Common myeloid progenitor, CD34-positive (primary cell): ENCODE results near the gene RPS6KA1.
"Not testable (repeated sequence)": the region's sequence is repeated elsewhere in the genome, so short reads cannot be mapped to it uniquely, and the experiment has no call there.

ENCODE experiments used
- CTCF ChIA-PET: fragments of 350-600 bp; sonication (Branson Sonifier 250); formaldehyde crosslinking; loops from one replicate; lab custom pipeline; 2021; ENCODE audit warnings: antibody characterized with exemption; lab: Charles Lee
- POLR2A ChIA-PET: fragments of 350-600 bp; sonication (Branson Sonifier 250); formaldehyde crosslinking; loops from one replicate; lab custom pipeline; 2021; ENCODE audit warnings: antibody characterized with exemption; lab: Charles Lee
- DNase-seq, 3 donors: peaks; one replicate each; pipeline versions ENCODE4 v3.0.0 to v3.0.0-alpha.2; 2013
- H3K27ac ChIP-seq, 2 experiments: 1 replicate in 1 of 2; 2 replicates in 1 of 2; pipeline ENCODE4 v1.7.0; 2013; ENCODE audit warnings: inconsistent platforms in 2 of 2, low read length in 2 of 2, mild to moderate bottlenecking in 2 of 2, low read depth in 1 of 2, moderate library complexity in 1 of 2; ENCODE audit not compliant: severe bottlenecking in 2 of 2, insufficient read depth in 1 of 2, poor library complexity in 1 of 2
- H3K27me3 ChIP-seq, 5 experiments: replicated peaks in 2 of 5; 1 replicate in 3 of 5; 2 replicates in 2 of 5; pipeline versions ENCODE4 v1.6.1 to v1.7.0; 2013; ENCODE audit warnings: low read length in 4 of 5, mild to moderate bottlenecking in 2 of 5, moderate library complexity in 2 of 5, inconsistent platforms in 1 of 5; ENCODE audit not compliant: insufficient read depth in 5 of 5, control insufficient read depth in 4 of 5
- H3K36me3 ChIP-seq, 4 experiments: 1 replicate in 2 of 4; 2 replicates in 2 of 4; pipeline versions ENCODE4 v1.6.1 to v1.7.0; 2013; ENCODE audit warnings: low read length in 3 of 4, control low read depth in 1 of 4, mild to moderate bottlenecking in 1 of 4; ENCODE audit not compliant: control insufficient read depth in 4 of 4, insufficient read depth in 4 of 4
- H3K4me1 ChIP-seq, 4 experiments: 1 replicate in 3 of 4; 2 replicates in 1 of 4; pipeline versions ENCODE4 v1.6.1 to v1.7.1; 2013; ENCODE audit warnings: low read length in 3 of 4, mild to moderate bottlenecking in 3 of 4, control low read depth in 1 of 4, inconsistent platforms in 1 of 4, moderate library complexity in 1 of 4; ENCODE audit not compliant: control insufficient read depth in 4 of 4, insufficient read depth in 4 of 4; ENCODE audit errors: control extremely low read depth in 1 of 4
- H3K4me3 ChIP-seq, 7 experiments: 1 replicate in 4 of 7; 2 replicates in 3 of 7; pipeline versions ENCODE4 v1.5.1 to v1.7.0; 2013; ENCODE audit warnings: mild to moderate bottlenecking in 7 of 7, low read length in 6 of 7, moderate library complexity in 6 of 7, inconsistent platforms in 2 of 7, low read depth in 2 of 7, control low read depth in 1 of 7; ENCODE audit not compliant: insufficient read depth in 4 of 7, control insufficient read depth in 1 of 7; ENCODE audit errors: extremely low read depth in 1 of 7
- H3K9me3 ChIP-seq, 5 experiments: 1 replicate in 4 of 5; 2 replicates in 1 of 5; pipeline versions ENCODE4 v1.6.1 to v1.7.1; 2013; ENCODE audit warnings: low read length in 4 of 5, mild to moderate bottlenecking in 2 of 5, inconsistent platforms in 1 of 5, low read depth in 1 of 5, moderate library complexity in 1 of 5; ENCODE audit not compliant: control insufficient read depth in 4 of 5, insufficient read depth in 2 of 5; ENCODE audit errors: control extremely low read depth in 1 of 5
- whole genome bisulfite sequencing: methylation state at CpG from one replicate; pipeline ENCODE4 v1.1.5; 2013; ENCODE audit not compliant: insufficient coverage; 5-methylcytosine and 5-hydroxymethylcytosine counted together

The RPS6KA1 gene

GRCh38 chr1:26594593-26594992, 65.0 kb downstream of the RPS6KA1 start:
- POLR2A ChIA-PET, H3K27ac ChIP-seq, H3K36me3 ChIP-seq, H3K4me3 ChIP-seq, H3K9me3 ChIP-seq, H3K27me3 ChIP-seq, DNase-seq: not testable (repeated sequence)
- CTCF ChIA-PET = interaction anchor here (0.7 to 1.3 kb wide), 3 partner anchors 124 to 292 kb away, joined by 3 to 4 read pairs (median 3); no protein-coding TSS in a partner anchor
- H3K4me1 ChIP-seq = peaks cover 0 to 16% (median 12%) of the 10 kb centered on the region in 4 experiments
- WGBS = 96% methylated on average over 4 of the region's 6 CpGs

GRCh38 chr1:26597629-26598039, 68.1 kb downstream of the RPS6KA1 start:
- ChIA-PET POLR2A (no interaction called here), CTCF (interaction anchor here (0.8 to 10.7 kb wide), 6 partner anchors 18 to 284 kb away, joined by 3 to 186 read pairs (median 6); partner anchors contain the start of gene PIGV)
- Histone ChIP-seq H3K4me1 (peaks cover 0 to 21% (median 12%) of the 10 kb centered on the region in 4 experiments), H3K27ac (no peak overlapping the region), H3K36me3 (no peaks in the 10 kb centered on the region), H3K4me3 (no peak overlapping the region), H3K9me3 (no peaks in the 10 kb centered on the region), H3K27me3 (no peaks in the 10 kb centered on the region)
- DNase-seq = peak; percentile 75 to 87 (median 82)
- WGBS = no CpG with 5 or more reads among the region's 2 CpGs

GRCh38 chr1:26598890-26599289, 69.3 kb downstream of the RPS6KA1 start:
- H3K4me3 ChIP-seq = peak overlapping the region in 2 of 7 experiments; percentile 17 to 29
- H3K36me3 ChIP-seq = no peaks in the 10 kb centered on the region
- peak in 2 of 3 donors; percentile 16 to 23 for DNase-seq
- no peaks in the 10 kb centered on the region for H3K9me3 ChIP-seq
- 0% methylated on average over 3 of the region's 3 CpGs for WGBS
- H3K27ac ChIP-seq = peak overlapping the region; percentile 21 to 27
- peaks cover 0 to 23% (median 12%) of the 10 kb centered on the region in 4 experiments for H3K4me1 ChIP-seq
- H3K27me3 ChIP-seq = no peaks in the 10 kb centered on the region
- ChIA-PET CTCF (interaction anchor here (0.8 to 10.7 kb wide), 17 partner anchors 9 to 290 kb away, joined by 3 to 186 read pairs (median 4); partner anchors contain the start of gene PIGV), POLR2A (no interaction called here)

- DNase-seq = peak; percentile 67 to 80 (median 70)
- CTCF ChIA-PET = interaction anchor here (0.7 to 10.7 kb wide), 35 partner anchors 8 to 279 kb away, joined by 3 to 186 read pairs (median 5); partner anchors contain the start of gene PIGV
- POLR2A ChIA-PET = interaction anchor here (0.9 kb wide), 1 partner anchor 102 kb away, joined by 3 read pairs; no protein-coding TSS in a partner anchor
These were observed 72.9 kb downstream of the RPS6KA1 start for GRCh38 chr1:26602378-26602959.

GRCh38 chr1:26603856-26604255, 74.3 kb downstream of the RPS6KA1 start:
- no CpG with 5 or more reads among the region's 4 CpGs for WGBS

More at GRCh38 chr1:26602378-26602959, 72.9 kb downstream of the RPS6KA1 start:
- H3K4me1 ChIP-seq = peaks cover 0 to 23% (median 12%) of the 10 kb centered on the region in 4 experiments
- H3K36me3 ChIP-seq = no peaks in the 10 kb centered on the region
- WGBS = 0% methylated on average over 1 of the region's 2 CpGs
- H3K9me3 ChIP-seq = no peaks in the 10 kb centered on the region
- no peak overlapping the region for H3K27ac ChIP-seq
- no peak overlapping the region for H3K4me3 ChIP-seq
- H3K27me3 ChIP-seq = no peaks in the 10 kb centered on the region

GRCh38 chr1:26607186-26607585, 77.6 kb downstream of the RPS6KA1 start:
- POLR2A ChIA-PET = no interaction called here
- no peak overlapping the region for H3K4me3 ChIP-seq
- 100% methylated on average over 2 of the region's 3 CpGs for WGBS

More at GRCh38 chr1:26603856-26604255, 74.3 kb downstream of the RPS6KA1 start:
- H3K36me3 ChIP-seq = no peaks in the 10 kb centered on the region
- no peak for DNase-seq
- H3K27ac ChIP-seq = no peak overlapping the region
- no peaks in the 10 kb centered on the region for H3K9me3 ChIP-seq
- ChIA-PET CTCF (interaction anchor here (0.5 to 10.7 kb wide), 19 partner anchors 10 to 363 kb away, joined by 3 to 186 read pairs (median 4); partner anchors contain the start of gene PIGV), POLR2A (interaction anchor here (0.6 kb wide), 1 partner anchor 9 kb away, joined by 3 read pairs; no protein-coding TSS in a partner anchor)
- H3K27me3 ChIP-seq = no peaks in the 10 kb centered on the region
- H3K4me1 ChIP-seq = peaks cover 0 to 14% (median 4%) of the 10 kb centered on the region in 4 experiments
- H3K4me3 ChIP-seq = no peak overlapping the region

GRCh38 chr1:26608895-26609294, 79.3 kb downstream of the RPS6KA1 start:
- no peaks in the 10 kb centered on the region for H3K9me3 ChIP-seq
- no peak overlapping the region for H3K4me3 ChIP-seq
- no peaks in the 10 kb centered on the region for H3K36me3 ChIP-seq
- POLR2A ChIA-PET = no interaction called here
- peak in 2 of 3 donors; percentile 18 to 28 for DNase-seq
- H3K4me1 ChIP-seq = no peaks in the 10 kb centered on the region
- CTCF ChIA-PET = interaction anchor here (0.6 to 2.0 kb wide), 5 partner anchors 9 to 281 kb away, joined by 3 to 6 read pairs (median 3); partner anchors contain the start of gene GPN2
- no peaks in the 10 kb centered on the region for H3K27me3 ChIP-seq
- 44% methylated on average over 4 of the region's 4 CpGs for WGBS
- no peak overlapping the region for H3K27ac ChIP-seq

More at GRCh38 chr1:26607186-26607585, 77.6 kb downstream of the RPS6KA1 start:
- Histone ChIP-seq H3K9me3 (no peaks in the 10 kb centered on the region), H3K4me1 (peaks cover 0 to 4% (median 0%) of the 10 kb centered on the region in 4 experiments), H3K36me3 (no peaks in the 10 kb centered on the region), H3K27ac (no peak overlapping the region), H3K27me3 (no peaks in the 10 kb centered on the region)
- CTCF ChIA-PET = interaction anchor here (0.9 to 10.7 kb wide), 5 partner anchors 67 to 226 kb away, joined by 3 to 186 read pairs (median 4); partner anchors contain the start of gene PIGV
- DNase-seq = no peak
